Hematopoietic multipotent progenitor cell treated with erythropoietin and hydrocortisone succinate and interleukin-3 and kit ligand, for 8 days (in vitro differentiated cells): ENCODE results near the gene LIPF.
A peak's percentile ranks its signal among the peaks of the same experiment; 100 is the strongest.
"Not testable (repeated sequence)": the region's sequence is repeated elsewhere in the genome, so short reads cannot be mapped to it uniquely, and the experiment has no call there.

Experiments used
- DNase-seq: peaks from one replicate; pipeline ENCODE4 v3.0.0-alpha.2; 2015

LIPF gene

GRCh38 chr10:88680958-88681357 lies 16.7 kb downstream of the LIPF start:
- no peak for DNase-seq

- DNase-seq = no peak
Observed at GRCh38 chr10:88682491-88682890, 18.2 kb downstream of the LIPF start.

- DNase-seq = peak; percentile 34
Observed at GRCh38 chr10:88687853-88688467, 23.7 kb downstream of the LIPF start.

- DNase-seq = no peak
Observed at GRCh38 chr10:88689366-88689765, 25.1 kb downstream of the LIPF start.

GRCh38 chr10:88693392-88694020 lies 29.3 kb downstream of the LIPF start:
- peak; percentile 14 for DNase-seq

- DNase-seq = no peak
Observed at GRCh38 chr10:88702848-88703597, 38.8 kb downstream of the LIPF start.

- no peak for DNase-seq
Observed at GRCh38 chr10:88705958-88706357, 41.7 kb downstream of the LIPF start, which contains the start of gene LIPK. LIPK (plus strand) TSS chr10:88706249; CDS start chr10:88724544, 18,295 bp downstream.

GRCh38 chr10:88707429-88708155 lies 43.4 kb downstream of the LIPF start:
- DNase-seq = no peak

- DNase-seq = not testable (repeated sequence)
Observed at GRCh38 chr10:88709361-88709760, 45.1 kb downstream of the LIPF start.

GRCh38 chr10:88715517-88715916 lies 51.3 kb downstream of the LIPF start:
- DNase-seq = no peak

- DNase-seq = no peak
Observed at GRCh38 chr10:88721392-88721791, 57.1 kb downstream of the LIPF start.

- no peak for DNase-seq
Observed at GRCh38 chr10:88725798-88726197, 61.6 kb downstream of the LIPF start.

- DNase-seq = peak; percentile 26
Observed at GRCh38 chr10:88728107-88728763, 64.0 kb downstream of the LIPF start.
